Transverse colon (tissue), 4 donors: ENCODE measurements around the gene RANBP3L. TPM values are rescaled to one million over a fixed set of nuclear protein-coding genes. Genes with fewer than 3 reads are reported as not detected.
A peak's percentile ranks its signal among the peaks of the same experiment; 100 is the strongest.

ENCODE experiments used
- DNase-seq: peaks from one replicate; pipeline ENCODE4 v3.0.0-alpha.2; 2019
- H3K27ac ChIP-seq, 4 donors: fragments of 200-600 bp; sonication (generic); 2 replicates each; pipeline ENCODE4 v1.5.1; 2016 to 2018; ENCODE audit warnings: inconsistent platforms in 4 of 4
- H3K27me3 ChIP-seq: fragments of 200-600 bp; sonication (generic); 2 replicates; pipeline ENCODE4 v1.5.1; 2017; ENCODE audit warnings: inconsistent platforms
- H3K36me3 ChIP-seq, 4 donors: fragments of 200-600 bp; sonication (generic); 2 replicates each; pipeline ENCODE4 v1.5.1; 2017 to 2019; ENCODE audit warnings: inconsistent platforms in 4 of 4
- H3K4me1 ChIP-seq, 4 donors: fragments of 200-600 bp; sonication (generic); 2 replicates each; pipeline ENCODE4 v1.5.1; 2017 to 2020; ENCODE audit warnings: inconsistent platforms in 4 of 4
- H3K4me3 ChIP-seq, 4 donors: fragments of 200-600 bp; sonication (generic); 1 replicate in 1 of 4; 2 replicates in 3 of 4; pipeline versions ENCODE4 v1.5.1 to v1.6.1; 2017 to 2019; ENCODE audit warnings: inconsistent platforms in 4 of 4
- H3K9me3 ChIP-seq, 2 donors: fragments of 200-600 bp; sonication (generic); 2 replicates each; pipeline ENCODE4 v1.5.1; 2017 to 2019; ENCODE audit warnings: inconsistent platforms in 2 of 2
- CTCF ChIP-seq, 5 experiments: fragments of 200-600 bp in 3 of 5; fragments of 450-650 bp in 2 of 5; sonication (generic) in 3 of 5; IDR thresholded peaks; 1 replicate in 2 of 5; 2 replicates in 3 of 5; pipeline ENCODE4 v1.5.1; 2016 to 2017; ENCODE audit warnings: antibody characterized with exemption in 5 of 5, inconsistent platforms in 3 of 5, mild to moderate bottlenecking in 2 of 5, moderate library complexity in 1 of 5
- EP300 ChIP-seq: sonication (generic); formaldehyde crosslinking; IDR thresholded peaks from one replicate; pipeline ENCODE4 v1.6.1; 2017; ENCODE audit warnings: antibody characterized with exemption, low read depth
- POLR2A ChIP-seq: fragments of 450-650 bp; IDR thresholded peaks from one replicate; pipeline ENCODE4 v1.6.1; 2016; ENCODE audit warnings: antibody characterized with exemption, mild to moderate bottlenecking, moderate library complexity
- POLR2AphosphoS5 ChIP-seq, 3 donors: sonication (generic); formaldehyde crosslinking; IDR thresholded peaks; one replicate each; pipeline ENCODE4 v1.6.1; 2016; ENCODE audit warnings: antibody characterized with exemption in 3 of 3
- WGBS, 2 donors: methylation state at CpG; one replicate each; pipeline ENCODE4 v1.1.5; 2018; ENCODE audit warnings: low coverage in 1 of 2; 5-methylcytosine and 5-hydroxymethylcytosine counted together
- in situ Hi-C, 4 donors: fragments of 200-750 bp; cut with MboI; loops; one replicate each; pipeline versions ENCODE4 v1.15.0 to v1.15.1; 2017; ENCODE audit warnings: low sequenced_read_pairs in 3 of 4, low pct_ligation_motif_present in 1 of 4, low pct_unique_long_range_greater_than_20kb in 1 of 4
- intact Hi-C: fragments of 100-400 bp; cut with DNase I; formaldehyde crosslinking; loops from one replicate; pipeline ENCODE4 v1.15.1; 2023; ENCODE audit warnings: low total_unique reads
- total RNA-seq, 4 donors: library from RNA; depleted of rRNA; stranded (reverse); fragments of >200 nt; gene quantifications; one replicate each; pipeline ENCODE4 v1.1.0, GENCODE V29; 2016

Gene RANBP3L
- total RNA-seq, 4 donors from 2014 or later, result 0.60 to 1.2 (median 0.96) TPM

- H3K4me1 ChIP-seq, result peaks cover 21 to 49% (median 36%) of the 10 kb centered on the region in 4 donors
- DNase-seq, result no peak
- no peak overlapping the region for H3K4me3 ChIP-seq
- WGBS, 2 donors, result 64 to 78% methylated on average over 2 of the region's 2 CpGs
- H3K27me3 ChIP-seq, result no peaks in the 10 kb centered on the region
- in situ Hi-C loops, result no loop called here
- no peaks in the 10 kb centered on the region for H3K9me3 ChIP-seq
- no peak for TF ChIP-seq EP300
- TF ChIP-seq POLR2AphosphoS5 (IDR thresholded peaks at IDR 0.05), result no peak
- TF ChIP-seq CTCF (IDR thresholded peaks at IDR 0.05), result no peak
- TF ChIP-seq POLR2A, result no peak
- intact Hi-C loops, result no loop called here
- peak overlapping the region; percentile 98 to 99 (median 99) for H3K27ac ChIP-seq
- no peaks in the 10 kb centered on the region for H3K36me3 ChIP-seq
Measured at GRCh38 chr5:36238502-36239295, 63.0 kb downstream of the RANBP3L start.

- 66% methylated on average over 2 of the region's 2 CpGs; no CpG with 5 or more reads in 1 of the 2 donors for WGBS, 2 donors
- H3K27ac ChIP-seq, result peak overlapping the region; percentile 19 to 99 (median 66)
- no peaks in the 10 kb centered on the region for H3K27me3 ChIP-seq
- no peak for DNase-seq
- TF ChIP-seq POLR2AphosphoS5 (IDR thresholded peaks at IDR 0.05), result no peak
- no peak for TF ChIP-seq POLR2A
- no peak for TF ChIP-seq EP300
- TF ChIP-seq CTCF (IDR thresholded peaks at IDR 0.05), result no peak
- in situ Hi-C loops, result no loop called here
- H3K36me3 ChIP-seq, result no peaks in the 10 kb centered on the region
- intact Hi-C loops, result no loop called here
- no peak overlapping the region for H3K4me3 ChIP-seq
- H3K4me1 ChIP-seq, result peaks cover 21 to 47% (median 36%) of the 10 kb centered on the region in 4 donors
- H3K9me3 ChIP-seq, result no peaks in the 10 kb centered on the region
Measured at GRCh38 chr5:36237751-36238150, 64.0 kb downstream of the RANBP3L start.

GRCh38 chr5:36236801-36237200, 64.9 kb downstream of the RANBP3L start:
- intact Hi-C loops (no loop called here), in situ Hi-C loops (no loop called here)
- H3K4me1 ChIP-seq, result peaks cover 21 to 42% (median 33%) of the 10 kb centered on the region in 4 donors
- H3K4me3 ChIP-seq, result no peak overlapping the region
- no peak overlapping the region for H3K27ac ChIP-seq
- H3K27me3 ChIP-seq, result no peaks in the 10 kb centered on the region
- H3K36me3 ChIP-seq, result no peaks in the 10 kb centered on the region
- H3K9me3 ChIP-seq, result no peaks in the 10 kb centered on the region
- DNase-seq, result no peak
- TF ChIP-seq POLR2A (no peak), EP300 (no peak), POLR2AphosphoS5 (IDR thresholded peaks at IDR 0.05) (no peak), CTCF (IDR thresholded peaks at IDR 0.05) (no peak)

GRCh38 chr5:36232533-36232932, 69.2 kb downstream of the RANBP3L start:
- H3K4me1 ChIP-seq, result peaks cover under 1 to 10% (median 4%) of the 10 kb centered on the region in 4 donors
- in situ Hi-C loops (no loop called here), intact Hi-C loops (no loop called here)
- 89 to 93% methylated on average over 3 of the region's 3 CpGs for whole genome bisulfite sequencing, 2 donors
- H3K36me3 ChIP-seq, result no peaks in the 10 kb centered on the region
- H3K4me3 ChIP-seq, result no peak overlapping the region
- no peak overlapping the region for H3K27ac ChIP-seq
- H3K9me3 ChIP-seq, result no peaks in the 10 kb centered on the region
- no peak for DNase-seq
- no peaks in the 10 kb centered on the region for H3K27me3 ChIP-seq
- TF ChIP-seq POLR2A (no peak), CTCF (IDR thresholded peaks at IDR 0.05) (no peak), POLR2AphosphoS5 (IDR thresholded peaks at IDR 0.05) (no peak), EP300 (no peak)
